Body of pancreas (tissue), 4 donors: ENCODE results near the gene MLXIPL.

Experiments
- CTCF ChIP-seq, 7 experiments: fragments of 450-650 bp in 4 of 7; fragments of 200-600 bp in 3 of 7; sonication (generic) in 3 of 7; IDR thresholded peaks; one replicate each; pipeline ENCODE4 v1.5.1; 2016 to 2019; ENCODE audit warnings: antibody characterized with exemption in 7 of 7
- POLR2A ChIP-seq, 3 donors: fragments of 450-650 bp; IDR thresholded peaks; one replicate each; pipeline ENCODE4 v1.6.1; 2016; ENCODE audit warnings: antibody characterized with exemption in 3 of 3, mild to moderate bottlenecking in 2 of 3

- TF ChIP-seq CTCF (IDR thresholded peaks at IDR 0.05) (no peak), POLR2A (IDR thresholded peaks at IDR 0.05) (no peak)
Measured at GRCh38 chr7:73633323-73633722, 9.0 kb upstream of the MLXIPL start.
